ENCODE results near the gene MRGPRF.

- TF ChIP-seq CTCF (IDR thresholded peaks at IDR 0.05) (no peak), POLR2A (IDR thresholded peaks at IDR 0.05) (no peak)
Measured at GRCh38 chr11:69061713-69062053, 48.6 kb upstream of the MRGPRF start.

Data from breast epithelium (tissue), 3 donors.